ENCODE measurements around the gene NCBP3.

- TF ChIP-seq POLR2A (IDR thresholded peaks at IDR 0.05; ENCODE audit: low read depth, low read length) (no peak), POLR2AphosphoS5 (IDR thresholded peaks at IDR 0.05; ENCODE audit: low read depth, low read length) (no peak), TAF1 (IDR thresholded peaks at IDR 0.05; ENCODE audit: low read depth, low read length) (no peak), PAX5 (IDR thresholded peaks at IDR 0.05; ENCODE audit: insufficient read depth, low read length, severe bottlenecking) (no peak), SPI1 (IDR thresholded peaks at IDR 0.05; ENCODE audit: low read depth, low read length) (no peak)
Measured at GRCh38 chr17:3754066-3754457, 92.0 kb downstream of the NCBP3 start.
